Caco-2 (cell line): Measurements from ENCODE around the gene OR2V2. TPM values are rescaled to one million over a fixed set of nuclear protein-coding genes. Genes with fewer than 3 reads are reported as not detected.
"Not testable (repeated sequence)": the region's sequence is repeated elsewhere in the genome, so short reads cannot be mapped to it uniquely, and the experiment has no call there.

ENCODE experiments used
- BruUV-seq: library from RNA; stranded (reverse); fragments of 400-500 nt; replicated peaks from 2 replicates; lab custom pipeline; 2021; lab: Mats Ljungman, UMichigan
- CTCF ChIA-PET: fragments of 300-600 bp; sonication (Branson Sonifier 250); formaldehyde crosslinking; loops from one replicate; lab custom pipeline; 2022; ENCODE audit warnings: antibody characterized with exemption; lab: Charles Lee
- POLR2A ChIA-PET: fragments of 300-600 bp; sonication (Branson Sonifier 250); formaldehyde crosslinking; loops from one replicate; lab custom pipeline; 2022; ENCODE audit warnings: antibody characterized with exemption; lab: Charles Lee
- DNase-seq, 2 experiments: peaks; one replicate each; pipeline versions ENCODE4 v3.0.0 to v3.0.0-alpha.2; 2020 to 2022
- H3K27me3 ChIP-seq: replicated peaks from 2 replicates; pipeline ENCODE4 v1.6.0; 2011; ENCODE audit warnings: low read length; ENCODE audit not compliant: control insufficient read depth, insufficient read depth
- H3K36me3 ChIP-seq: 2 replicates; pipeline ENCODE4 v1.5.1; 2011; ENCODE audit warnings: low read length; ENCODE audit not compliant: control insufficient read depth, insufficient read depth
- H3K4me1 ChIP-seq: fragments of 250-450 bp; sonication (Bioruptor Pico); 2 replicates; pipeline ENCODE4 v1.5.1; 2020; ENCODE audit warnings: mild to moderate bottlenecking
- H3K4me3 ChIP-seq: 2 replicates; pipeline ENCODE4 v1.5.1; 2011; ENCODE audit warnings: low read depth, mild to moderate bottlenecking, control low read depth, low read length
- H3K9me3 ChIP-seq: fragments of 250-450 bp; sonication (Bioruptor Pico); 2 replicates; pipeline ENCODE4 v1.5.1; 2020; ENCODE audit warnings: mild to moderate bottlenecking, moderate library complexity
- H3K27ac Mint-ChIP-seq: one replicate; pipeline ENCODE4 v1.8.0; 2022; ENCODE audit warnings: mixed read lengths; ENCODE audit not compliant: unreplicated experiment
- H3K27me3 Mint-ChIP-seq: one replicate; pipeline ENCODE4 v1.8.0; 2022; ENCODE audit warnings: mixed read lengths; ENCODE audit not compliant: insufficient read depth, unreplicated experiment
- H3K36me3 Mint-ChIP-seq: one replicate; pipeline ENCODE4 v1.8.0; 2022; ENCODE audit warnings: mild to moderate bottlenecking, mixed read lengths; ENCODE audit not compliant: insufficient read depth, unreplicated experiment
- H3K4me1 Mint-ChIP-seq: one replicate; pipeline ENCODE4 v1.8.0; 2022; ENCODE audit warnings: low read depth, mixed read lengths; ENCODE audit not compliant: unreplicated experiment
- H3K4me3 Mint-ChIP-seq: one replicate; pipeline ENCODE4 v1.8.0; 2022; ENCODE audit warnings: mild to moderate bottlenecking, moderate library complexity, mixed read lengths; ENCODE audit not compliant: unreplicated experiment
- H3K9me3 Mint-ChIP-seq: one replicate; pipeline ENCODE4 v1.8.0; 2022; ENCODE audit warnings: mixed read lengths; ENCODE audit not compliant: unreplicated experiment
- intact Hi-C: fragments of 100-400 bp; cut with micrococcal nuclease; formaldehyde crosslinking; loops from one replicate; pipeline ENCODE4 v1.10.0; 2022; ENCODE audit not compliant: unreplicated experiment
- total RNA-seq: library from RNA; stranded (reverse); gene quantifications from 2 replicates; pipeline ENCODE4 v1.2.3, GENCODE V29; 2022
- TF ChIP-seq, protein P1 (sequence below), 2 experiments: fragments of 200-600 bp in 1 of 2; IDR thresholded peaks; 1 replicate in 1 of 2; 2 replicates in 1 of 2; pipeline versions ENCODE4 v1.5.1 to v1.8.0; 2011 to 2022; ENCODE audit warnings: antibody characterized with exemption in 1 of 2, control low read depth in 1 of 2, inconsistent platforms in 1 of 2, low read depth in 1 of 2, low read length in 1 of 2, mild to moderate bottlenecking in 1 of 2, moderate library complexity in 1 of 2; ENCODE audit not compliant: insufficient read depth in 1 of 2, severe bottlenecking in 1 of 2, unreplicated experiment in 1 of 2

Gene OR2V2
- total RNA-seq, 1 experiment from 2014 or later = not detected

GRCh38 chr5:181112476-181112875, 34.9 kb upstream of the OR2V2 start:
- DNase-seq = no peak
- no peaks in the 10 kb centered on the region for H3K4me1 Mint-ChIP-seq
- H3K36me3 Mint-ChIP-seq = no peaks in the 10 kb centered on the region
- no peaks in the 10 kb centered on the region for H3K36me3 ChIP-seq
- no peaks in the 10 kb centered on the region for H3K9me3 ChIP-seq
- no peak overlapping the region for H3K27ac Mint-ChIP-seq
- TF ChIP-seq, protein P1, sequence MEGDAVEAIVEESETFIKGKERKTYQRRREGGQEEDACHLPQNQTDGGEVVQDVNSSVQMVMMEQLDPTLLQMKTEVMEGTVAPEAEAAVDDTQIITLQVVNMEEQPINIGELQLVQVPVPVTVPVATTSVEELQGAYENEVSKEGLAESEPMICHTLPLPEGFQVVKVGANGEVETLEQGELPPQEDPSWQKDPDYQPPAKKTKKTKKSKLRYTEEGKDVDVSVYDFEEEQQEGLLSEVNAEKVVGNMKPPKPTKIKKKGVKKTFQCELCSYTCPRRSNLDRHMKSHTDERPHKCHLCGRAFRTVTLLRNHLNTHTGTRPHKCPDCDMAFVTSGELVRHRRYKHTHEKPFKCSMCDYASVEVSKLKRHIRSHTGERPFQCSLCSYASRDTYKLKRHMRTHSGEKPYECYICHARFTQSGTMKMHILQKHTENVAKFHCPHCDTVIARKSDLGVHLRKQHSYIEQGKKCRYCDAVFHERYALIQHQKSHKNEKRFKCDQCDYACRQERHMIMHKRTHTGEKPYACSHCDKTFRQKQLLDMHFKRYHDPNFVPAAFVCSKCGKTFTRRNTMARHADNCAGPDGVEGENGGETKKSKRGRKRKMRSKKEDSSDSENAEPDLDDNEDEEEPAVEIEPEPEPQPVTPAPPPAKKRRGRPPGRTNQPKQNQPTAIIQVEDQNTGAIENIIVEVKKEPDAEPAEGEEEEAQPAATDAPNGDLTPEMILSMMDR (IDR thresholded peaks at IDR 0.05; ENCODE audit: insufficient read depth in 1 of 2, low read depth in 1 of 2, low read length in 1 of 2, severe bottlenecking in 1 of 2, unreplicated experiment in 1 of 2) = no peak
- ChIA-PET CTCF (no interaction called here), POLR2A (no interaction called here)
- peaks cover 9% of the 10 kb centered on the region for H3K27me3 Mint-ChIP-seq
- no peaks in the 10 kb centered on the region; the same call in 1 of the 2 replicates for H3K27me3 ChIP-seq
- BruUV-seq = no TSS peak
- H3K9me3 Mint-ChIP-seq = no peaks in the 10 kb centered on the region
- H3K4me3 Mint-ChIP-seq = no peak overlapping the region
- intact Hi-C loops = no loop called here
- H3K4me3 ChIP-seq = no peak overlapping the region
- H3K4me1 ChIP-seq = no peaks in the 10 kb centered on the region

DNA sequence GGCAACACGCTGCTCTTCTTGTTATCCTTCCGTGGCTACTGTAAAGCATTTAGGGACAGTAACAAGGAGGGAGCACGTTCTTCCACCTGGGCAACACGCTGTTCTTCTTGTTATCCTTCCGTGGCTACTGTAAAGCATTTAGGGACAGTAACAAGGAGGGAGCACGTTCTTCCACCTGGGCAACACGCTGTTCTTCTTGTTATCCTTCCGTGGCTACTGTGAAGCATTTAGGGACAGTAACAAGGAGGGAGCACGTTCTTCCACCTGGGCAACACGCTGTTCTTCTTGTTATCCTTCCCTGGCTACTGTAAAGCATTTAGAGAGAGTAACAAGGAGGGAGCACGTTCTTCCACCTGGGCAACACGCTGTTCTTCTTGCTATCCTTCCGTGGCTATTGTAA, 33.8 kb upstream of the OR2V2 start:
- H3K4me3 ChIP-seq, H3K36me3 ChIP-seq, H3K36me3 Mint-ChIP-seq, POLR2A ChIA-PET, H3K27me3 ChIP-seq, H3K27ac Mint-ChIP-seq, intact Hi-C loops, H3K9me3 Mint-ChIP-seq, CTCF ChIA-PET, H3K4me1 ChIP-seq, H3K4me1 Mint-ChIP-seq, DNase-seq, H3K9me3 ChIP-seq, BruUV-seq, H3K4me3 Mint-ChIP-seq: not testable (repeated sequence)
- H3K27me3 Mint-ChIP-seq = peaks cover 13% of the 10 kb centered on the region

DNA sequence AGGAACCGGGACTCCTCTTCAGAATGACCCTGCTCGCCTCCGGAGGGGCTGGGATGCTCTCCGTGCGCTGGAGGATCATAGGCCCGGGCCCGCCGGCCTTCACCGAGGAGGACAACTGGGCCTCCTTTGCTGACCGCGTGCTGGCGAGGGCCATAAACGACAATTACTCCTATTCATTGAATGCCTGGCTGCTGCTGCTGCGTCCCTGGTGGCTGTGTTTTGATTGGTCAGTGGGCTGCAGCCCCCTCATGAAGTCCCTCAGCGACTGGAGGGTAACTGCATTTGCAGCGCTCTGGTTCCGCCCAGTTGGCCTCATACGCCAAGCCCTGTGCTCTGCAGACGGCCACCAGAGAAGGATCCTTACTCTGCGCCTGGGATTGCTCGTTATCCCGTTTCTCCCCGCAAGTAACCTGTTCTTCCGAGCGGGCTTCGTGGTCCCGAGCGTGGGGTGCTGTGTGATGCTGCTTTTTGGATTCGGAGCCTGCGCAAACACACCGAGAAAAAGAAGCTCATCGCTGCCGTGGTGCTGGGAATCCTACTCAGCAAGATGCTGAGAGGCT, 33.0 kb upstream of the OR2V2 start:
- Mint-ChIP-seq H3K27ac (no peak overlapping the region), H3K9me3 (no peaks in the 10 kb centered on the region), H3K27me3 (peaks cover 16% of the 10 kb centered on the region), H3K4me3 (no peak overlapping the region), H3K36me3 (no peaks in the 10 kb centered on the region), H3K4me1 (no peaks in the 10 kb centered on the region)
- TF ChIP-seq, protein P1 (IDR thresholded peaks at IDR 0.05; ENCODE audit: insufficient read depth in 1 of 2, low read depth in 1 of 2, low read length in 1 of 2, severe bottlenecking in 1 of 2, unreplicated experiment in 1 of 2) = no peak
- Histone ChIP-seq H3K4me3 (no peak overlapping the region), H3K9me3 (no peaks in the 10 kb centered on the region), H3K4me1 (no peaks in the 10 kb centered on the region), H3K36me3 (no peaks in the 10 kb centered on the region), H3K27me3 (no peaks in the 10 kb centered on the region; the same call in 1 of the 2 replicates)
- ChIA-PET POLR2A (no interaction called here), CTCF (no interaction called here)
- no peak for DNase-seq
- intact Hi-C loops = no loop called here
- no TSS peak for BruUV-seq
